ENCODE measurements around the gene TTI1.

- no peak for TF ChIP-seq CTCF (IDR thresholded peaks at IDR 0.05)
- TF ChIP-seq EZH2 (IDR thresholded peaks at IDR 0.05; ENCODE audit: borderline replicate concordance, insufficient read depth, low read depth, low read length, poor library complexity, severe bottlenecking) = no peak
These were observed 33.0 kb downstream of the TTI1 start for GRCh38 chr20:38000293-38000692.

All from B cell (primary cell).